SK-N-SH treated with all-trans-retinoic acid at 6 μM for 48 hours (cell line): Measurements from ENCODE around the gene DNAJB1.

Experiments
- PATZ1 ChIP-seq: fragments of 250-450 bp; sonication (Bioruptor Pico); IDR thresholded peaks from 2 replicates; pipeline ENCODE4 v1.8.0; 2020; ENCODE audit warnings: mild to moderate bottlenecking, moderate library complexity, borderline replicate concordance
- PPARA ChIP-seq: fragments of 250-450 bp; sonication (Bioruptor Pico); IDR thresholded peaks from 2 replicates; pipeline ENCODE4 v1.5.0; 2020; ENCODE audit warnings: mild to moderate bottlenecking, borderline replicate concordance

GRCh38 chr19:14507704-14508542 is 10.3 kb downstream of the DNAJB1 start:
- TF ChIP-seq PATZ1: no peak
- no peak for TF ChIP-seq PPARA (CRISPR knock-in tag)
